GM13976 (cell line): Measurements from ENCODE around the gene LMNB1.
A peak's percentile ranks its signal among the peaks of the same experiment; 100 is the strongest.
"Not testable (repeated sequence)": the region's sequence is repeated elsewhere in the genome, so short reads cannot be mapped to it uniquely, and the experiment has no call there.

Source experiments
- DNase-seq: peaks from one replicate; pipeline ENCODE4 v3.0.0; 2012; ENCODE audit warnings: low spot score
- CTCF ChIP-seq: IDR thresholded peaks from 2 replicates; pipeline ENCODE4 v1.5.1; 2012; ENCODE audit warnings: borderline replicate concordance, mild to moderate bottlenecking; ENCODE audit not compliant: insufficient read depth; ENCODE audit errors: extremely low read depth, missing control alignments, control extremely low read depth
- in situ Hi-C: fragments of 300-500 bp; cut with MboI; formaldehyde crosslinking; loops from one replicate; pipeline ENCODE4 v1.12.0; 2022; ENCODE audit warnings: low sequenced_read_pairs, mixed read lengths, inconsistent platforms; ENCODE audit not compliant: unreplicated experiment

LMNB1 gene

GRCh38 chr5:126778675-126779403, 1.9 kb downstream of the LMNB1 start:
- no peak for DNase-seq
- in situ Hi-C loops = no loop called here
- no peak for TF ChIP-seq CTCF

- peak; percentile 37 for TF ChIP-seq CTCF
- in situ Hi-C loops = loop anchor here (10.0 kb wide), 1 partner anchor 105 kb away; no protein-coding TSS in a partner anchor
- peak; percentile 71 for DNase-seq
Measured at GRCh38 chr5:126780165-126780827, 3.4 kb downstream of the LMNB1 start.

- peak; percentile 41 for DNase-seq
Measured at GRCh38 chr5:126788409-126788808, 11.5 kb downstream of the LMNB1 start.

GRCh38 chr5:126793097-126793496, 16.2 kb downstream of the LMNB1 start:
- in situ Hi-C loops = no loop called here
- no peak for TF ChIP-seq CTCF
- DNase-seq = no peak

More at GRCh38 chr5:126788409-126788808, 11.5 kb downstream of the LMNB1 start:
- in situ Hi-C loops = loop anchor here (10.0 kb wide), 1 partner anchor 114 kb away; no protein-coding TSS in a partner anchor

GRCh38 chr5:126793648-126794047, 16.7 kb downstream of the LMNB1 start:
- DNase-seq, in situ Hi-C loops: not testable (repeated sequence)

GRCh38 chr5:126794157-126794828, 17.4 kb downstream of the LMNB1 start:
- TF ChIP-seq CTCF = no peak
- DNase-seq = no peak
- in situ Hi-C loops = no loop called here

- no peak for TF ChIP-seq CTCF
- DNase-seq = no peak
- in situ Hi-C loops = loop anchor here (25.0 kb wide), 1 partner anchor 462 kb away; no protein-coding TSS in a partner anchor
Measured at GRCh38 chr5:126799780-126800179, 22.8 kb downstream of the LMNB1 start.
